IMR-90 (cell line): ENCODE data around the gene CLDN22. TPM values are rescaled to one million over a fixed set of nuclear protein-coding genes. Genes with fewer than 3 reads are reported as not detected.

ENCODE experiments used
- ATAC-seq: fragments of 200-7000 bp; cut with Tn5 transposase; 2 replicates; pipeline ENCODE4 v1.9.1; 2020; ENCODE audit warnings: low read depth, mild to moderate bottlenecking, moderate library complexity
- BruUV-seq: library from RNA; stranded (reverse); fragments of 400-500 nt; replicated peaks from 2 replicates; lab custom pipeline; 2021; lab: Mats Ljungman, UMichigan
- CTCF ChIA-PET: fragments of 300-600 bp; formaldehyde crosslinking; extraction: SDS; loops from one replicate; lab custom pipeline; 2021; ENCODE audit warnings: antibody characterized with exemption; lab: Yijun Ruan, JAX
- POLR2A ChIA-PET: fragments of 300-600 bp; sonication (Branson Sonifier 250); formaldehyde crosslinking; loops from one replicate; lab custom pipeline; 2022; ENCODE audit warnings: antibody characterized with exemption; ENCODE audit not compliant: unreplicated experiment; lab: Charles Lee
- DNase-seq: peaks from one replicate; pipeline ENCODE4 v3.0.0; 2013
- H2AFZ ChIP-seq: replicated peaks from 2 replicates; pipeline ENCODE3; 2013; ENCODE audit warnings: low read length, mild to moderate bottlenecking; ENCODE audit not compliant: poor library complexity
- H2AK5ac ChIP-seq: 2 replicates; pipeline ENCODE4 v1.6.1; 2013; ENCODE audit warnings: low read depth, low read length, inconsistent platforms
- H2AK9ac ChIP-seq: replicated peaks from 2 replicates; pipeline ENCODE3; 2013; ENCODE audit warnings: mild to moderate bottlenecking, low read depth, low read length, moderate library complexity; ENCODE audit not compliant: poor library complexity
- H2BK120ac ChIP-seq: 2 replicates; pipeline ENCODE4 v1.6.1; 2013; ENCODE audit warnings: low read depth, low read length, inconsistent platforms
- H2BK15ac ChIP-seq: 3 replicates; pipeline ENCODE4 v1.6.1; 2013; ENCODE audit warnings: low read depth, low read length, inconsistent platforms
- H2BK20ac ChIP-seq: 2 replicates; pipeline ENCODE4 v1.6.1; 2013; ENCODE audit warnings: low read depth, mild to moderate bottlenecking, inconsistent platforms, low read length, moderate library complexity
- H2BK5ac ChIP-seq: 2 replicates; pipeline ENCODE4 v1.6.1; 2013; ENCODE audit warnings: mild to moderate bottlenecking, low read depth, low read length, inconsistent platforms; ENCODE audit not compliant: poor library complexity, severe bottlenecking
- H3K14ac ChIP-seq: replicated peaks from 2 replicates; pipeline ENCODE4 v1.6.1; 2013; ENCODE audit warnings: low read depth, low read length, inconsistent platforms
- H3K18ac ChIP-seq: 2 replicates; pipeline ENCODE4 v1.6.1; 2013; ENCODE audit warnings: low read depth, low read length, control low read depth
- H3K23ac ChIP-seq: 2 replicates; pipeline ENCODE4 v1.6.1; 2013; ENCODE audit warnings: low read depth, low read length, inconsistent platforms
- H3K27ac ChIP-seq: 2 replicates; pipeline ENCODE4 v1.5.1; 2013; ENCODE audit warnings: mild to moderate bottlenecking, control low read depth, low read length; ENCODE audit not compliant: insufficient read depth
- H3K27me3 ChIP-seq: 2 replicates; pipeline ENCODE4 v1.6.1; 2013; ENCODE audit warnings: low read length; ENCODE audit not compliant: control insufficient read depth, insufficient read depth
- H3K36me3 ChIP-seq: 2 replicates; pipeline ENCODE4 v1.6.1; 2013; ENCODE audit warnings: low read length, mixed read lengths; ENCODE audit not compliant: control insufficient read depth, insufficient read depth
- H3K4ac ChIP-seq: 2 replicates; pipeline ENCODE4 v1.6.1; 2013; ENCODE audit warnings: low read depth, low read length, inconsistent platforms
- H3K4me1 ChIP-seq: 2 replicates; pipeline ENCODE4 v1.6.1; 2013; ENCODE audit warnings: low read length, mixed read lengths; ENCODE audit not compliant: control insufficient read depth, insufficient read depth
- H3K4me2 ChIP-seq: 2 replicates; pipeline ENCODE4 v1.6.1; 2013; ENCODE audit warnings: low read depth, mild to moderate bottlenecking, control low read depth, low read length, moderate library complexity
- H3K4me3 ChIP-seq: 2 replicates; pipeline ENCODE4 v1.5.1; 2013; ENCODE audit warnings: low read depth, mild to moderate bottlenecking, control low read depth, low read length, moderate library complexity; ENCODE audit not compliant: insufficient read depth
- H3K56ac ChIP-seq: 2 replicates; pipeline ENCODE4 v1.6.1; 2013; ENCODE audit warnings: low read length, inconsistent platforms; ENCODE audit not compliant: insufficient read depth; ENCODE audit errors: extremely low read depth
- H3K79me1 ChIP-seq, 2 experiments: 2 replicates each; pipeline ENCODE4 v1.6.1; 2013; ENCODE audit warnings: low read length in 2 of 2, inconsistent platforms in 1 of 2, low read depth in 1 of 2
- H3K9ac ChIP-seq: 2 replicates; pipeline ENCODE4 v1.6.1; 2013; ENCODE audit warnings: low read depth, low read length, control low read depth
- H3K9me1 ChIP-seq: 2 replicates; pipeline ENCODE4 v1.6.1; 2013; ENCODE audit warnings: low read length, inconsistent platforms; ENCODE audit not compliant: insufficient read depth
- H3K9me3 ChIP-seq: 2 replicates; pipeline ENCODE4 v1.6.1; 2013; ENCODE audit warnings: low read length; ENCODE audit not compliant: control insufficient read depth, insufficient read depth
- H4K20me1 ChIP-seq: 2 replicates; pipeline ENCODE4 v1.6.1; 2013; ENCODE audit warnings: low read length, inconsistent platforms; ENCODE audit not compliant: insufficient read depth
- H4K5ac ChIP-seq: 2 replicates; pipeline ENCODE4 v1.6.1; 2013; ENCODE audit warnings: mild to moderate bottlenecking, low read depth, low read length, control low read depth
- H4K8ac ChIP-seq, 2 experiments: 2 replicates each; pipeline ENCODE4 v1.6.1; 2013; ENCODE audit warnings: low read depth in 2 of 2, low read length in 2 of 2, control low read depth in 1 of 2, inconsistent platforms in 1 of 2
- H4K91ac ChIP-seq: 2 replicates; pipeline ENCODE4 v1.6.1; 2013; ENCODE audit warnings: low read depth, low read length, inconsistent platforms; ENCODE audit not compliant: insufficient read depth
- MAFK ChIP-seq: IDR thresholded peaks from 2 replicates; pipeline ENCODE4 v1.6.1; 2012; ENCODE audit warnings: low read depth, low read length, improper control_type of control experiment
- MAZ ChIP-seq: IDR thresholded peaks from 2 replicates; pipeline ENCODE4 v1.6.1; 2012; ENCODE audit warnings: low read depth, mild to moderate bottlenecking, low read length, improper control_type of control experiment, moderate library complexity, borderline replicate concordance
- MXI1 ChIP-seq: IDR thresholded peaks from 2 replicates; pipeline ENCODE4 v1.6.1; 2012; ENCODE audit warnings: low read depth, mild to moderate bottlenecking, low read length, moderate library complexity, borderline replicate concordance
- NFE2L2 ChIP-seq: fragments of 150-350 bp; IDR thresholded peaks from 2 replicates; pipeline ENCODE4 v1.6.1; 2016; ENCODE audit warnings: low read depth, mild to moderate bottlenecking, low read length
- POLR2A ChIP-seq: IDR thresholded peaks from 2 replicates; pipeline ENCODE4 v1.6.1; 2012; ENCODE audit warnings: mild to moderate bottlenecking, low read depth, low read length
- RAD21 ChIP-seq: IDR thresholded peaks from 2 replicates; pipeline ENCODE4 v1.6.1; 2012; ENCODE audit warnings: low read length, improper control_type of control experiment
- RFX5 ChIP-seq: IDR thresholded peaks from 2 replicates; pipeline ENCODE4 v1.8.0; 2012; ENCODE audit warnings: low read depth, mild to moderate bottlenecking, low read length, moderate library complexity
- SMC3 ChIP-seq: fragments of 150-350 bp; IDR thresholded peaks from 2 replicates; pipeline ENCODE4 v1.6.1; 2016; ENCODE audit warnings: low read depth, mild to moderate bottlenecking, antibody characterized with exemption, low read length, moderate library complexity
- WGBS, 2 experiments: methylation state at CpG; one replicate each; pipeline versions ENCODE4 v1.1.5 to v1.1.7; 2013; ENCODE audit warnings: missing lambda C conversion rate in 2 of 2; ENCODE audit not compliant: insufficient read length in 1 of 2; ENCODE audit errors: extremely low coverage in 2 of 2; 5-methylcytosine and 5-hydroxymethylcytosine counted together
- dilution Hi-C: fragments of 300-500 bp; cut with HindIII; formaldehyde crosslinking; loops from one replicate; pipeline ENCODE4 v1.14.3; 2018; ENCODE audit warnings: low sequenced_read_pairs; ENCODE audit not compliant: unreplicated experiment
- in situ Hi-C: fragments of 300-500 bp; cut with MboI; formaldehyde crosslinking; loops from 3 replicates; pipeline ENCODE4 v1.14.3; 2019; ENCODE audit warnings: low sequenced_read_pairs, inconsistent platforms, mixed read lengths
- intact Hi-C: fragments of 100-400 bp; cut with micrococcal nuclease; formaldehyde crosslinking; loops from 2 replicates; pipeline ENCODE4 v1.10.0; 2022
- polyA plus RNA-seq, 3 experiments: library from polyadenylated mRNA; depleted of rRNA; stranded (reverse); fragments of >200 nt; gene quantifications; 2 replicates each; pipeline ENCODE4 v1.2.3, GENCODE V29; 2012; ENCODE audit warnings: low replicate concordance in 1 of 3
- total RNA-seq: library from RNA; depleted of rRNA; stranded (reverse); fragments of >200 nt; gene quantifications from 2 replicates; pipeline ENCODE4 v1.2.3, GENCODE V29; 2012
- TF ChIP-seq, protein P1 (sequence below): conservative IDR thresholded peaks from 2 replicates; pipeline ENCODE4 v1.5.1; 2012; ENCODE audit warnings: mild to moderate bottlenecking, low read depth, low read length, improper control_type of control experiment
- TF ChIP-seq, protein P2 (sequence below): fragments of 150-350 bp; IDR thresholded peaks from 2 replicates; pipeline ENCODE4 v1.6.1; 2017; ENCODE audit warnings: mild to moderate bottlenecking, antibody characterized with exemption, low read length, low read depth

The CLDN22 gene
- total and polyA plus RNA-seq, 2 of the 4 experiments (the other 2 are of a cell fraction), result not detected

DNA sequence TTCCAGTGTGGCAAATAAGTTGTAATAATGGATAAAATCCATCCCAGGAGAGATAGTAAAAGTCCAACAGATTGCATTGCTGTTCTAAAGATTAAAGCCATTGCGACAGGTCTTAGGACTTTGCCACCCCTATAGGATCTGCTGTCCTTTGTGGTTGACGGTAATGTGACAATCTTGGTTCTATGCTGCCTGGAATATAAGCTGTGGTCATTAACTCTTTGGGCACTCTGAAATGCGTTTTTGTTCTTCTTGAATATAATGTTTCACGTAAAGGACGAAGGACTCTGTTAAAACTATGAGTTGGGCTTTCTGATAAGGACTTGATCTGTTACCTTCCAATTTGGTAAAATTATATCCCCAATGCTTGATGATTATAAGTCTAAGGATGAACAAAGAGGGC lies 2.2 kb upstream of the CLDN22 start, which contains the start of gene CLDN24:
CLDN24 (minus strand) TSS at position 101 of the 400 bp plus-strand sequence; CDS start at position 101, 0 bp downstream.
- CTCF ChIA-PET, result no interaction called here

More for the DNA sequence above, 2.2 kb upstream of the CLDN22 start, which contains the start of gene CLDN24:
- Histone ChIP-seq H4K91ac (no peak within 1 kb of the TSS), H3K27me3 (no peaks in the 10 kb centered on the region), H4K8ac (no peak within 1 kb of the TSS), H3K56ac (no peak within 1 kb of the TSS), H2BK15ac (no peak within 1 kb of the TSS), H3K23ac (no peak within 1 kb of the TSS), H2BK20ac (no peak within 1 kb of the TSS), H4K20me1 (no peaks in the 10 kb centered on the region), H3K4me2 (no peak within 1 kb of the TSS), H3K4ac (no peak within 1 kb of the TSS), H2BK120ac (no peak within 1 kb of the TSS), H2AK5ac (no peak within 1 kb of the TSS), H3K4me1 (no peaks in the 10 kb centered on the region), H3K36me3 (peaks cover 3% of the 10 kb centered on the region), H2AFZ (no peak within 1 kb of the TSS), H4K5ac (no peak within 1 kb of the TSS), H3K79me1 (no peaks in the 10 kb centered on the region), H3K18ac (no peak within 1 kb of the TSS), H3K9me1 (peaks cover 2% of the 10 kb centered on the region; the same call in 1 of the 2 replicates), H3K9me3 (0 out of 2 replicates have a peak, but pooled peaks cover 4% of the 10 kb centered on the region), H3K4me3 (no peak within 1 kb of the TSS), H3K14ac (no peak within 1 kb of the TSS), H3K27ac (no peak within 1 kb of the TSS), H3K9ac (no peak within 1 kb of the TSS), H2BK5ac (no peak within 1 kb of the TSS), H2AK9ac (no peak within 1 kb of the TSS)
- no TSS peak for BruUV-seq
- WGBS, 2 experiments, result no CpG with 5 or more reads among the region's 5 CpGs
- in situ Hi-C loops, result no loop called here
- ATAC-seq, result no peak
- TF ChIP-seq MAZ (no peak), SMC3 (no peak), RAD21 (no peak), POLR2A (no peak), MAFK (no peak), RFX5 (no peak), NFE2L2 (no peak), MXI1 (no peak)
- TF ChIP-seq, protein P1, sequence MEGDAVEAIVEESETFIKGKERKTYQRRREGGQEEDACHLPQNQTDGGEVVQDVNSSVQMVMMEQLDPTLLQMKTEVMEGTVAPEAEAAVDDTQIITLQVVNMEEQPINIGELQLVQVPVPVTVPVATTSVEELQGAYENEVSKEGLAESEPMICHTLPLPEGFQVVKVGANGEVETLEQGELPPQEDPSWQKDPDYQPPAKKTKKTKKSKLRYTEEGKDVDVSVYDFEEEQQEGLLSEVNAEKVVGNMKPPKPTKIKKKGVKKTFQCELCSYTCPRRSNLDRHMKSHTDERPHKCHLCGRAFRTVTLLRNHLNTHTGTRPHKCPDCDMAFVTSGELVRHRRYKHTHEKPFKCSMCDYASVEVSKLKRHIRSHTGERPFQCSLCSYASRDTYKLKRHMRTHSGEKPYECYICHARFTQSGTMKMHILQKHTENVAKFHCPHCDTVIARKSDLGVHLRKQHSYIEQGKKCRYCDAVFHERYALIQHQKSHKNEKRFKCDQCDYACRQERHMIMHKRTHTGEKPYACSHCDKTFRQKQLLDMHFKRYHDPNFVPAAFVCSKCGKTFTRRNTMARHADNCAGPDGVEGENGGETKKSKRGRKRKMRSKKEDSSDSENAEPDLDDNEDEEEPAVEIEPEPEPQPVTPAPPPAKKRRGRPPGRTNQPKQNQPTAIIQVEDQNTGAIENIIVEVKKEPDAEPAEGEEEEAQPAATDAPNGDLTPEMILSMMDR, result no peak
- TF ChIP-seq, protein P2, sequence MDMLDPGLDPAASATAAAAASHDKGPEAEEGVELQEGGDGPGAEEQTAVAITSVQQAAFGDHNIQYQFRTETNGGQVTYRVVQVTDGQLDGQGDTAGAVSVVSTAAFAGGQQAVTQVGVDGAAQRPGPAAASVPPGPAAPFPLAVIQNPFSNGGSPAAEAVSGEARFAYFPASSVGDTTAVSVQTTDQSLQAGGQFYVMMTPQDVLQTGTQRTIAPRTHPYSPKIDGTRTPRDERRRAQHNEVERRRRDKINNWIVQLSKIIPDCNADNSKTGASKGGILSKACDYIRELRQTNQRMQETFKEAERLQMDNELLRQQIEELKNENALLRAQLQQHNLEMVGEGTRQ, result no peak
- POLR2A ChIA-PET, result no interaction called here
- no peak for DNase-seq
- intact Hi-C loops, result no loop called here
- dilution Hi-C loops, result no loop called here
